OCI-LY1 (cell line): Measurements from ENCODE around the gene FAH.

Experiments used
- H2AFZ ChIP-seq: fragments of 200-600 bp; sonication (generic), shearing (Covaris generic); 2 replicates; pipeline ENCODE4 v1.6.0; 2014; ENCODE audit warnings: antibody characterized with exemption, mild to moderate bottlenecking, low read length
- H3F3A ChIP-seq: fragments of 200-600 bp; sonication (generic), shearing (Covaris generic); 2 replicates; pipeline ENCODE4 v1.6.0; 2014; ENCODE audit warnings: mild to moderate bottlenecking, antibody characterized with exemption, low read length, moderate library complexity; ENCODE audit not compliant: insufficient read depth
- H3K27ac ChIP-seq: fragments of 200-600 bp; sonication (generic); 2 replicates; pipeline ENCODE4 v1.5.1; 2014; ENCODE audit warnings: low read length, mixed run types, mild to moderate bottlenecking, low read depth; ENCODE audit not compliant: poor library complexity, severe bottlenecking
- H3K27me3 ChIP-seq: fragments of 200-600 bp; sonication (generic); 2 replicates; pipeline ENCODE4 v1.6.0; 2014; ENCODE audit warnings: antibody characterized with exemption, mild to moderate bottlenecking, low read length, moderate library complexity; ENCODE audit not compliant: insufficient read depth
- H3K36me3 ChIP-seq: fragments of 200-600 bp; sonication (generic); 2 replicates; pipeline ENCODE4 v1.6.1; 2014; ENCODE audit warnings: mild to moderate bottlenecking, antibody characterized with exemption, low read length, moderate library complexity, mixed read lengths; ENCODE audit not compliant: insufficient read depth
- H3K4me1 ChIP-seq: fragments of 200-600 bp; sonication (generic); 2 replicates; pipeline ENCODE4 v1.5.1; 2014; ENCODE audit warnings: mild to moderate bottlenecking, low read length, moderate library complexity; ENCODE audit not compliant: insufficient read depth, severe bottlenecking
- H3K4me2 ChIP-seq: fragments of 200-600 bp; sonication (generic), shearing (Covaris generic); 2 replicates; pipeline ENCODE4 v1.6.1; 2014; ENCODE audit warnings: low read length
- H3K4me3 ChIP-seq: fragments of 200-600 bp; sonication (generic); 2 replicates; pipeline ENCODE4 v1.5.1; 2014; ENCODE audit warnings: low read length, low read depth, mild to moderate bottlenecking, mixed read lengths; ENCODE audit not compliant: poor library complexity, severe bottlenecking
- H3K79me2 ChIP-seq: fragments of 200-600 bp; shearing (Covaris generic); 2 replicates; pipeline ENCODE4 v1.6.1; 2016; ENCODE audit warnings: mixed run types, low read length, mixed read lengths; ENCODE audit not compliant: insufficient read depth
- H3K9ac ChIP-seq: fragments of 200-600 bp; sonication (generic), shearing (Covaris generic); 2 replicates; pipeline ENCODE4 v1.6.1; 2014; ENCODE audit warnings: mild to moderate bottlenecking, low read length, mixed read lengths
- H3K9me2 ChIP-seq: fragments of 200-600 bp; sonication (generic), shearing (Covaris generic); 2 replicates; pipeline ENCODE4 v1.6.1; 2014; ENCODE audit warnings: low read depth, mild to moderate bottlenecking, low read length, mixed read lengths
- H3K9me3 ChIP-seq: fragments of 200-600 bp; shearing (Covaris generic); 2 replicates; pipeline ENCODE4 v1.6.1; 2014; ENCODE audit warnings: low read length, mixed read lengths
- H4K20me1 ChIP-seq: fragments of 200-600 bp; sonication (generic), shearing (Covaris generic); 2 replicates; pipeline ENCODE4 v1.6.0; 2016; ENCODE audit warnings: mild to moderate bottlenecking, low read length; ENCODE audit not compliant: insufficient read depth
- EZH2 ChIP-seq: fragments of 200-600 bp; sonication (generic), shearing (Covaris generic); IDR thresholded peaks from 2 replicates; pipeline ENCODE4 v1.8.0; 2017; ENCODE audit warnings: borderline replicate concordance, mixed run types, mild to moderate bottlenecking, antibody characterized with exemption, low read length, moderate library complexity, mixed read lengths
- TF ChIP-seq, protein P1 (sequence below): fragments of 200-600 bp; sonication (generic), shearing (Covaris generic); IDR thresholded peaks from 2 replicates; pipeline ENCODE4 v1.5.1; 2017; ENCODE audit warnings: mild to moderate bottlenecking, antibody characterized with exemption, low read length, moderate library complexity, mixed read lengths

The FAH gene

DNA sequence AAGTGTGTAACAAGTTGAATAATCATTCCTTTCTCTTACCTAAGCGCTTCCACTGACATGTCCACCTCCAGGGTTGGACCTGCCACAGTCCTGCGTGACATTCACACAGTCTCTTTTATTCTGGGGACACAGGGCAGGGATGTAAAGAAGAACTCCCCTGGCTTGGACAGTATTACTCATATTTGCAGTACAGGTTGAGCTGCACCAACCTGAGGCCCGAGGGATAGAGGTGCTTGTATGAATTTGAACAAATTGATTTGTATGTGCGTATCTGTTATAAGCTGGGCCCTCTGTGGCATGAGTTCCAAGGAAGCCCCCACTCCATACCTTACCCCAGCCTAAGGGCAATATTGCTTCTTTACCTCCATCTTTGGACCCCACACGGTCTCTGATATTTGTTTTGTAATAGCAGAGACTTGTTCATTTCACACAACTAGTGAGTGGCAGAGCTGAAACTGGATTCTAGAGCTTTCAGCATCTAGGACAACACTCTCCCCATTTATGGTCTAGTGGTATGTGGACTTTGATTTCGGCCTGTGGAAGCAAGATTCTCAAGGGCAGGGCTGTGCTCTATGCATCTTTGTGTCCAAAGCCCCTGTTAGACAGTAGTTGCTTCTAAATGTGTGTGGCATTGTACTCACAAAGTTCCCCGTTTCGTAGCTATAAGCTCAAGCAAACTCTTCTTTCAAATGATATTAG is 39.2 kb downstream of the FAH start:
- TF ChIP-seq, protein P1, sequence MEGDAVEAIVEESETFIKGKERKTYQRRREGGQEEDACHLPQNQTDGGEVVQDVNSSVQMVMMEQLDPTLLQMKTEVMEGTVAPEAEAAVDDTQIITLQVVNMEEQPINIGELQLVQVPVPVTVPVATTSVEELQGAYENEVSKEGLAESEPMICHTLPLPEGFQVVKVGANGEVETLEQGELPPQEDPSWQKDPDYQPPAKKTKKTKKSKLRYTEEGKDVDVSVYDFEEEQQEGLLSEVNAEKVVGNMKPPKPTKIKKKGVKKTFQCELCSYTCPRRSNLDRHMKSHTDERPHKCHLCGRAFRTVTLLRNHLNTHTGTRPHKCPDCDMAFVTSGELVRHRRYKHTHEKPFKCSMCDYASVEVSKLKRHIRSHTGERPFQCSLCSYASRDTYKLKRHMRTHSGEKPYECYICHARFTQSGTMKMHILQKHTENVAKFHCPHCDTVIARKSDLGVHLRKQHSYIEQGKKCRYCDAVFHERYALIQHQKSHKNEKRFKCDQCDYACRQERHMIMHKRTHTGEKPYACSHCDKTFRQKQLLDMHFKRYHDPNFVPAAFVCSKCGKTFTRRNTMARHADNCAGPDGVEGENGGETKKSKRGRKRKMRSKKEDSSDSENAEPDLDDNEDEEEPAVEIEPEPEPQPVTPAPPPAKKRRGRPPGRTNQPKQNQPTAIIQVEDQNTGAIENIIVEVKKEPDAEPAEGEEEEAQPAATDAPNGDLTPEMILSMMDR = no peak
- no peak for TF ChIP-seq EZH2
- H3K4me3 ChIP-seq = no peak overlapping the region
- no peaks in the 10 kb centered on the region for H3F3A ChIP-seq
- peaks cover 6% of the 10 kb centered on the region; the same call in 1 of the 2 replicates for H3K27me3 ChIP-seq
- H3K27ac ChIP-seq = no peak overlapping the region
- H3K36me3 ChIP-seq = peaks cover 4% of the 10 kb centered on the region; the same call in 1 of the 2 replicates
- no peak overlapping the region for H3K9ac ChIP-seq
- no peak overlapping the region for H3K4me2 ChIP-seq
- no peaks in the 10 kb centered on the region for H3K9me2 ChIP-seq
- H3K4me1 ChIP-seq = no peaks in the 10 kb centered on the region
- no peak overlapping the region for H2AFZ ChIP-seq
- no peaks in the 10 kb centered on the region for H3K9me3 ChIP-seq
- no peaks in the 10 kb centered on the region for H4K20me1 ChIP-seq
- H3K79me2 ChIP-seq = no peaks in the 10 kb centered on the region

DNA sequence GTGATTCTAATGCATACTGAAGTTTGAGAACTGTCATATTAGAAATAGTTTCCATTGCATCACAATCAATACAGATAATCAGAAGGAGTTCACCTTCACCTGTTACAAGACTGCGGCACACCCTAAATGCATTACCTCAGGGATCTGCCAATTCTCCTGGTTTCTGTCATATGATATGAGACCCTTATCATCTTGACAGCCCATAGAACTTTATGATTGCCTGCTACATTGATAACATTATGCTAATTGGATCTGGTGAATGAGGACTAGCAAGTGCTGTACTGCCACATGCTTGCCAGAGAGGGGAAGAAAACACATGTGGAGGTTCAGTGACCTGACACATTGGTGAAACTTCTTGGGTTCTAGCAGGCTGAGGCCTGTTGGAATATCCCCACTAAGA is 41.4 kb downstream of the FAH start:
- no peaks in the 10 kb centered on the region for H3K4me1 ChIP-seq
- H3K36me3 ChIP-seq = no peaks in the 10 kb centered on the region
- no peaks in the 10 kb centered on the region for H3K9me3 ChIP-seq
- peaks cover 6% of the 10 kb centered on the region; the same call in 1 of the 2 replicates for H3K27me3 ChIP-seq
- H4K20me1 ChIP-seq = no peaks in the 10 kb centered on the region
- H3K27ac ChIP-seq = no peak overlapping the region
- H3F3A ChIP-seq = no peaks in the 10 kb centered on the region
- no peak for TF ChIP-seq EZH2
- TF ChIP-seq, protein P1 = no peak
- H3K4me2 ChIP-seq = no peak overlapping the region
- H3K9ac ChIP-seq = no peak overlapping the region
- no peak overlapping the region for H2AFZ ChIP-seq
- H3K4me3 ChIP-seq = no peak overlapping the region
- H3K9me2 ChIP-seq = no peaks in the 10 kb centered on the region
- no peaks in the 10 kb centered on the region for H3K79me2 ChIP-seq

DNA sequence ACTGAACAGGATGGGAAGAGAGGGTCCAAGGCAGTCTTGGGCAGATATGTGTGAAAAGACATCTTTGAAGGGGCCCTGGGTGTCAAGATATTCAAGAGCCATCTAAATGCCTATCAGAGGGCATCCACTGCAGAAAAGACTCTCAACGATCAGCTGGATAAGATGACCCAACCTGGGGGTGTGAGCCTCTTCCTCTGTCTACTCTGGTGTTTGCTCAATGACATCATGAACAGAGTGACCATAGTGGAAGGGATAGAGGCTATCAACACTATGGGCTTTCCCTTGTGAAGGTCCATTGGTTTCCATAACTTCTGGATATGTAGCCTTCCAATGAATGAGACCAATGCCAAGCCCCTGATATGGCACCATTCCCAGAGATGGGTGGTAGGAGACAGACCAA is 42.1 kb downstream of the FAH start:
- H3F3A ChIP-seq = no peaks in the 10 kb centered on the region
- no peak overlapping the region for H3K27ac ChIP-seq

More for the DNA sequence above, 42.1 kb downstream of the FAH start:
- Histone ChIP-seq H3K9ac (no peak overlapping the region), H4K20me1 (no peaks in the 10 kb centered on the region), H3K9me2 (no peaks in the 10 kb centered on the region), H3K27me3 (peaks cover 6% of the 10 kb centered on the region; the same call in 1 of the 2 replicates), H2AFZ (no peak overlapping the region), H3K36me3 (no peaks in the 10 kb centered on the region), H3K9me3 (no peaks in the 10 kb centered on the region), H3K4me2 (no peak overlapping the region), H3K79me2 (no peaks in the 10 kb centered on the region), H3K4me1 (no peaks in the 10 kb centered on the region), H3K4me3 (no peak overlapping the region)
- no peak for TF ChIP-seq EZH2
- TF ChIP-seq, protein P1 = no peak
